Measurements from ENCODE around the gene METAP1D. TPM values are rescaled to one million over a fixed set of nuclear protein-coding genes. Genes with fewer than 3 reads are reported as not detected.
A peak's percentile ranks its signal among the peaks of the same experiment; 100 is the strongest.

METAP1D gene
- total and polyA plus RNA-seq, 9 donors = 7.0 to 14.3 (median 10.9) TPM

GRCh38 chr2:172013396-172013795, 13.6 kb downstream of the METAP1D start:
- WGBS, 3 donors = 75 to 79% (median 78%) methylated on average over 4 of the region's 4 CpGs
- no peak for DNase-seq
- Histone ChIP-seq H3K36me3 (no peaks in the 10 kb centered on the region), H3K9me3 (no peaks in the 10 kb centered on the region), H3K4me1 (ENCODE audit: insufficient read depth) (peaks cover 5% of the 10 kb centered on the region), H3K4me3 (no peak overlapping the region), H3K27ac (no peak overlapping the region), H3K27me3 (no peaks in the 10 kb centered on the region)
- TF ChIP-seq EP300 (IDR thresholded peaks at IDR 0.05) = no peak
- no peak for TF ChIP-seq POLR2A (IDR thresholded peaks at IDR 0.05)
- TF ChIP-seq, protein P1, sequence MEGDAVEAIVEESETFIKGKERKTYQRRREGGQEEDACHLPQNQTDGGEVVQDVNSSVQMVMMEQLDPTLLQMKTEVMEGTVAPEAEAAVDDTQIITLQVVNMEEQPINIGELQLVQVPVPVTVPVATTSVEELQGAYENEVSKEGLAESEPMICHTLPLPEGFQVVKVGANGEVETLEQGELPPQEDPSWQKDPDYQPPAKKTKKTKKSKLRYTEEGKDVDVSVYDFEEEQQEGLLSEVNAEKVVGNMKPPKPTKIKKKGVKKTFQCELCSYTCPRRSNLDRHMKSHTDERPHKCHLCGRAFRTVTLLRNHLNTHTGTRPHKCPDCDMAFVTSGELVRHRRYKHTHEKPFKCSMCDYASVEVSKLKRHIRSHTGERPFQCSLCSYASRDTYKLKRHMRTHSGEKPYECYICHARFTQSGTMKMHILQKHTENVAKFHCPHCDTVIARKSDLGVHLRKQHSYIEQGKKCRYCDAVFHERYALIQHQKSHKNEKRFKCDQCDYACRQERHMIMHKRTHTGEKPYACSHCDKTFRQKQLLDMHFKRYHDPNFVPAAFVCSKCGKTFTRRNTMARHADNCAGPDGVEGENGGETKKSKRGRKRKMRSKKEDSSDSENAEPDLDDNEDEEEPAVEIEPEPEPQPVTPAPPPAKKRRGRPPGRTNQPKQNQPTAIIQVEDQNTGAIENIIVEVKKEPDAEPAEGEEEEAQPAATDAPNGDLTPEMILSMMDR (IDR thresholded peaks at IDR 0.05) = no peak
- intact Hi-C loops (cut with DNase I) = no loop called here

DNA sequence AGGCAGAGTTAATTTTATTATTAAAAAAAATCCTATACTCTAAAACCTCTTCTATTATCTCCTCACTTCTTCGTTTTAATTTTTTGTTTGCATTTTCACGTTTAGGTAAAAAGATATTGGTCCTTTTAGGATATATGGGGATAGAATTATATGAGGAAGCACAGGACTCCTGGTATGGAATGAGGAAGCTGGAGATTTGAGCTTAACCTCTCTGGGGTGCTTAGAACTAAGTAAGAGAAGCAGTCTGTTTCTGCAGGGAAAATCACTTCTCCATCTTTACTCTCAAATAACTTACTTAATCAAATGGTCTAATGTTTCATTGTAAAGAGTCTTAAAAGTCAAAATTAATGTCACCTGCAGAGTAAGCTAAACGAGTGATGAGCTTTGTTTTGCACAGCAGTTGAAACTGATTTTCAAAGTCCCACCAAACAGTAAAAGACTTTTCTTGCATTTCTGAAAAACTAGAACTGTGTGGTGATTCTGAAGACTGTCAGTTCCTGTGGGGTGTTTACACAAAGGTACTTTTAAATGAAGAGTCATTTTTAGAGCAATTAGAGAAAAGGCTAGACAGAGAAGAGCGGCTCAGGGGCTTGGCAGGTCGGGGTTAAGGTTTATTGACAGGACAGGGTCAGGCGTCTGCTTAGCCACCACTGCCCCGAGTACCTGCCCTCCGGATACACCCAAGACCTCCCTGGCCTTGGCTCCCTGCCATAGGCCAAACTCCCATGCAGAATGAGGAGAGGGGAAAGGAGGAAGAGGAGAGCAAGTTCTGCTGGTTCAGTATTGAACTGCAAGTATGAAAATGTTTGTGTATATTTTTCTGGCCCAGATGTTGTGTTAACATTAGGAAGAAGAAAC, 21.6 kb downstream of the METAP1D start:
- no peaks in the 10 kb centered on the region for H3K36me3 ChIP-seq
- DNase-seq = peak in 1 of 5 donors; percentile 52
- 15 to 31% (median 17%) methylated on average over 8 of the region's 8 CpGs for WGBS, 3 donors
- intact Hi-C loops (cut with DNase I) = no loop called here
- no peak overlapping the region for H3K27ac ChIP-seq
- no peaks in the 10 kb centered on the region for H3K4me1 ChIP-seq (ENCODE audit: insufficient read depth)
- no peaks in the 10 kb centered on the region for H3K27me3 ChIP-seq
- H3K9me3 ChIP-seq = no peaks in the 10 kb centered on the region
- TF ChIP-seq, protein P1 (IDR thresholded peaks at IDR 0.05) = no peak
- no peak for TF ChIP-seq EP300 (IDR thresholded peaks at IDR 0.05)
- no peak overlapping the region for H3K4me3 ChIP-seq

GRCh38 chr2:172021955-172022354, 22.2 kb downstream of the METAP1D start:
- intact Hi-C loops (cut with DNase I) = no loop called here
- no peaks in the 10 kb centered on the region for H3K4me1 ChIP-seq (ENCODE audit: insufficient read depth)
- H3K36me3 ChIP-seq = no peaks in the 10 kb centered on the region
- no peaks in the 10 kb centered on the region for H3K9me3 ChIP-seq
- 11 to 23% (median 11%) methylated on average over 5 of the region's 5 CpGs for WGBS, 3 donors
- no peaks in the 10 kb centered on the region for H3K27me3 ChIP-seq
- no peak overlapping the region for H3K4me3 ChIP-seq
- TF ChIP-seq, protein P1 (IDR thresholded peaks at IDR 0.05) = no peak
- no peak for TF ChIP-seq EP300 (IDR thresholded peaks at IDR 0.05)
- no peak for TF ChIP-seq POLR2A (IDR thresholded peaks at IDR 0.05)
- DNase-seq = no peak
- H3K27ac ChIP-seq = no peak overlapping the region

- DNase-seq = no peak
- WGBS, 3 donors = 57 to 64% (median 62%) methylated on average over 4 of the region's 4 CpGs
- TF ChIP-seq EP300 (IDR thresholded peaks at IDR 0.05) (no peak), POLR2A (IDR thresholded peaks at IDR 0.05) (no peak)
- TF ChIP-seq, protein P1 (IDR thresholded peaks at IDR 0.05) = no peak
- no peak overlapping the region for H3K4me3 ChIP-seq
- no peaks in the 10 kb centered on the region for H3K9me3 ChIP-seq
- intact Hi-C loops (cut with DNase I) = no loop called here
- H3K36me3 ChIP-seq = no peaks in the 10 kb centered on the region
- H3K27me3 ChIP-seq = no peaks in the 10 kb centered on the region
- H3K4me1 ChIP-seq (ENCODE audit: insufficient read depth) = no peaks in the 10 kb centered on the region
- no peak overlapping the region for H3K27ac ChIP-seq
Measured at GRCh38 chr2:172031536-172031935, 31.8 kb downstream of the METAP1D start.
